K562 (cell line): ENCODE results near the gene METTL22. TPM values are rescaled to one million over a fixed set of nuclear protein-coding genes. Genes with fewer than 3 reads are reported as not detected.

Experiments
- ETV1 ChIP-seq: fragments of 450-650 bp; conservative IDR thresholded peaks from 2 replicates; pipeline ENCODE4 v1.6.1; 2016; ENCODE audit warnings: missing genetic modification characterization, control low read depth, low read depth, missing compliant biosample characterization
- EWSR1 ChIP-seq: fragments of 450-650 bp; IDR thresholded peaks from 2 replicates; pipeline ENCODE4 v1.6.1; 2018; ENCODE audit warnings: borderline replicate concordance, mild to moderate bottlenecking, low read depth, moderate library complexity; ENCODE audit not compliant: partially characterized antibody
- MAFF ChIP-seq: IDR thresholded peaks from 2 replicates; pipeline ENCODE4 v1.6.1; 2012; ENCODE audit warnings: low read length, improper control_type of control experiment
- MCM7 ChIP-seq, 2 experiments: fragments of 450-650 bp; IDR thresholded peaks; 2 replicates each; pipeline ENCODE4 v1.6.1; 2016 to 2018
- NELFE ChIP-seq: IDR thresholded peaks from 2 replicates; pipeline ENCODE4 v1.6.1; 2011; ENCODE audit warnings: mild to moderate bottlenecking; ENCODE audit not compliant: insufficient read depth, insufficient read length
- PCBP2 ChIP-seq: fragments of 200-400 bp; formaldehyde crosslinking; IDR thresholded peaks from 2 replicates; pipeline ENCODE4 v1.6.1; 2018; ENCODE audit warnings: low read length, low read depth, mild to moderate bottlenecking, moderate library complexity; ENCODE audit not compliant: poor library complexity, severe bottlenecking
- POLR2B ChIP-seq: fragments of 450-650 bp; IDR thresholded peaks from 2 replicates; pipeline ENCODE4 v1.6.1; 2018; ENCODE audit warnings: low read depth; ENCODE audit not compliant: partially characterized antibody
- PRPF4 ChIP-seq: fragments of 200-400 bp; formaldehyde crosslinking; IDR thresholded peaks from one replicate; pipeline ENCODE4 v1.6.1; 2017; ENCODE audit warnings: low read length, low read depth, mild to moderate bottlenecking; ENCODE audit not compliant: insufficient read depth, poor library complexity, severe bottlenecking
- RBBP5 ChIP-seq: fragments of 200-600 bp; sonication (generic); IDR thresholded peaks from 2 replicates; pipeline ENCODE4 v1.6.1; 2012; ENCODE audit warnings: borderline replicate concordance, mild to moderate bottlenecking, low read length, control low read depth, inconsistent platforms; ENCODE audit not compliant: insufficient read depth, poor library complexity, severe bottlenecking
- TAF9B ChIP-seq: fragments of 450-650 bp; IDR thresholded peaks from 2 replicates; pipeline ENCODE4 v1.6.1; 2018; ENCODE audit warnings: mild to moderate bottlenecking; ENCODE audit not compliant: partially characterized antibody
- ZNF133 ChIP-seq: fragments of 250-450 bp; sonication (Bioruptor Pico); IDR thresholded peaks from 2 replicates; pipeline ENCODE4 v1.4.0; 2020; ENCODE audit warnings: mild to moderate bottlenecking
- ZNF224 ChIP-seq: sonication (generic); formaldehyde crosslinking; IDR thresholded peaks from 2 replicates; pipeline ENCODE4 v1.8.0; 2022; ENCODE audit warnings: mild to moderate bottlenecking, missing genetic modification reagents
- polyA plus RNA-seq, 8 experiments: library from polyadenylated mRNA; depleted of rRNA in 4 of 8; stranded (reverse) in 5 of 8; unstranded in 3 of 8; fragments of >200 nt; fragmentation: Nextera tagmentation in 2 of 8; fragmentation: Illumina TruSeq in 1 of 8; extraction: Ambion mirVana in 2 of 8; extraction: Trizol in 1 of 8; gene quantifications; 2 replicates each; pipeline versions ENCODE4 v1.2.1 to v1.2.3, GENCODE V29; 2011 to 2014; ENCODE audit warnings: inconsistent platforms in 1 of 8, missing spikeins in 1 of 8
- total RNA-seq, 7 experiments: library from RNA; depleted of rRNA in 6 of 7; stranded (reverse); fragments of >200 nt in 6 of 7; fragmentation: Illumina TruSeq in 2 of 7; extraction: Trizol in 2 of 7; gene quantifications; 2 replicates each; pipeline versions ENCODE4 v1.2.1 to v1.2.3, GENCODE V29; 2011 to 2021; ENCODE audit warnings: low replicate concordance in 1 of 7
- TF ChIP-seq, protein P1 (sequence below), 2 experiments: fragments of 450-650 bp; conservative IDR thresholded peaks; 2 replicates each; pipeline ENCODE4 v1.6.1; 2017; ENCODE audit warnings: mild to moderate bottlenecking in 2 of 2, moderate library complexity in 2 of 2
- TF ChIP-seq, protein P2 (sequence below): IDR thresholded peaks from 2 replicates; pipeline ENCODE4 v1.6.1; 2016; ENCODE audit warnings: missing genetic modification characterization, missing compliant biosample characterization
- TF ChIP-seq, protein P3 (sequence below): fragments of 450-650 bp; IDR thresholded peaks from 2 replicates; pipeline ENCODE4 v1.6.1; 2016; ENCODE audit warnings: low read depth

Gene METTL22
- total and polyA plus RNA-seq, 9 of the 15 experiments (the other 6 are each of a cell fraction or from before 2014, with no cell fraction given), result 6.9 to 33.2 (median 18.5) TPM

DNA sequence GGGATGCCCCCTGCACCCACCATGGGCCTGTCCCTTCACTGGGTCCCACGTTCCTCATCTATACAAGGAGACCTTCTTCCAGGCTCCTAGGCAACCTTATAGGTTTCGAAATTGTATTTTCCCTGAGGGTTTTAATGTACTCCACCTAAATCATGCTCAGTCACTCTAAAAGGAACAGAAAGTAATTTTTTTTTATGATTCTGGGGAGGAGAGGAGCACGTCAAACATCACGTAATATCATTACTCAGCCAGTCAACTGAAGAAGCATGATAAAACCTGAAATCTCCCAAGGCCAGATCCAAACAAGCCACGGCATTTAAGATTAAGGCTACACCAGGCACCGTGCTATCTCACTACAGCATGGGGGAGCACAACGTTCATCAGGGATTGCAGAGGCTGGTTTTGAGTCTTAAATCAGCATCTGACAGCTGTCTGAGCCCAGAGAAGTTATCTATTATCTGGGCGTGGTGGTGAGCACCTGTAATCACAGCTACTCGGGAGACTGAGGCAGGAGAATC is 27.3 kb upstream of the METTL22 start (continued):
- TF ChIP-seq, protein P1, sequence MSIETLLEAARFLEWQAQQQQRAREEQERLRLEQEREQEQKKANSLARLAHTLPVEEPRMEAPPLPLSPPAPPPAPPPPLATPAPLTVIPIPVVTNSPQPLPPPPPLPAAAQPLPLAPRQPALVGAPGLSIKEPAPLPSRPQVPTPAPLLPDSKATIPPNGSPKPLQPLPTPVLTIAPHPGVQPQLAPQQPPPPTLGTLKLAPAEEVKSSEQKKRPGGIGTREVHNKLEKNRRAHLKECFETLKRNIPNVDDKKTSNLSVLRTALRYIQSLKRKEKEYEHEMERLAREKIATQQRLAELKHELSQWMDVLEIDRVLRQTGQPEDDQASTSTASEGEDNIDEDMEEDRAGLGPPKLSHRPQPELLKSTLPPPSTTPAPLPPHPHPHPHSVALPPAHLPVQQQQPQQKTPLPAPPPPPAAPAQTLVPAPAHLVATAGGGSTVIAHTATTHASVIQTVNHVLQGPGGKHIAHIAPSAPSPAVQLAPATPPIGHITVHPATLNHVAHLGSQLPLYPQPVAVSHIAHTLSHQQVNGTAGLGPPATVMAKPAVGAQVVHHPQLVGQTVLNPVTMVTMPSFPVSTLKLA (conservative IDR thresholded peaks at IDR 0.05), result peak in 1 of 2 experiments; percentile 50; a peak in 1 of 4 replicates
- no peak for TF ChIP-seq NELFE
- no peak for TF ChIP-seq RBBP5
- TF ChIP-seq, protein P2, sequence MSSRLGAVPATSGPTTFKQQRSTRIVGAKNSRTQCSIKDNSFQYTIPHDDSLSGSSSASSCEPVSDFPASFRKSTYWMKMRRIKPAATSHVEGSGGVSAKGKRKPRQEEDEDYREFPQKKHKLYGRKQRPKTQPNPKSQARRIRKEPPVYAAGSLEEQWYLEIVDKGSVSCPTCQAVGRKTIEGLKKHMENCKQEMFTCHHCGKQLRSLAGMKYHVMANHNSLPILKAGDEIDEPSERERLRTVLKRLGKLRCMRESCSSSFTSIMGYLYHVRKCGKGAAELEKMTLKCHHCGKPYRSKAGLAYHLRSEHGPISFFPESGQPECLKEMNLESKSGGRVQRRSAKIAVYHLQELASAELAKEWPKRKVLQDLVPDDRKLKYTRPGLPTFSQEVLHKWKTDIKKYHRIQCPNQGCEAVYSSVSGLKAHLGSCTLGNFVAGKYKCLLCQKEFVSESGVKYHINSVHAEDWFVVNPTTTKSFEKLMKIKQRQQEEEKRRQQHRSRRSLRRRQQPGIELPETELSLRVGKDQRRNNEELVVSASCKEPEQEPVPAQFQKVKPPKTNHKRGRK, result no peak
- TF ChIP-seq MCM7 (IDR thresholded peaks at IDR 0.05), result no peak
- TF ChIP-seq EWSR1, result no peak
- TF ChIP-seq, protein P3, sequence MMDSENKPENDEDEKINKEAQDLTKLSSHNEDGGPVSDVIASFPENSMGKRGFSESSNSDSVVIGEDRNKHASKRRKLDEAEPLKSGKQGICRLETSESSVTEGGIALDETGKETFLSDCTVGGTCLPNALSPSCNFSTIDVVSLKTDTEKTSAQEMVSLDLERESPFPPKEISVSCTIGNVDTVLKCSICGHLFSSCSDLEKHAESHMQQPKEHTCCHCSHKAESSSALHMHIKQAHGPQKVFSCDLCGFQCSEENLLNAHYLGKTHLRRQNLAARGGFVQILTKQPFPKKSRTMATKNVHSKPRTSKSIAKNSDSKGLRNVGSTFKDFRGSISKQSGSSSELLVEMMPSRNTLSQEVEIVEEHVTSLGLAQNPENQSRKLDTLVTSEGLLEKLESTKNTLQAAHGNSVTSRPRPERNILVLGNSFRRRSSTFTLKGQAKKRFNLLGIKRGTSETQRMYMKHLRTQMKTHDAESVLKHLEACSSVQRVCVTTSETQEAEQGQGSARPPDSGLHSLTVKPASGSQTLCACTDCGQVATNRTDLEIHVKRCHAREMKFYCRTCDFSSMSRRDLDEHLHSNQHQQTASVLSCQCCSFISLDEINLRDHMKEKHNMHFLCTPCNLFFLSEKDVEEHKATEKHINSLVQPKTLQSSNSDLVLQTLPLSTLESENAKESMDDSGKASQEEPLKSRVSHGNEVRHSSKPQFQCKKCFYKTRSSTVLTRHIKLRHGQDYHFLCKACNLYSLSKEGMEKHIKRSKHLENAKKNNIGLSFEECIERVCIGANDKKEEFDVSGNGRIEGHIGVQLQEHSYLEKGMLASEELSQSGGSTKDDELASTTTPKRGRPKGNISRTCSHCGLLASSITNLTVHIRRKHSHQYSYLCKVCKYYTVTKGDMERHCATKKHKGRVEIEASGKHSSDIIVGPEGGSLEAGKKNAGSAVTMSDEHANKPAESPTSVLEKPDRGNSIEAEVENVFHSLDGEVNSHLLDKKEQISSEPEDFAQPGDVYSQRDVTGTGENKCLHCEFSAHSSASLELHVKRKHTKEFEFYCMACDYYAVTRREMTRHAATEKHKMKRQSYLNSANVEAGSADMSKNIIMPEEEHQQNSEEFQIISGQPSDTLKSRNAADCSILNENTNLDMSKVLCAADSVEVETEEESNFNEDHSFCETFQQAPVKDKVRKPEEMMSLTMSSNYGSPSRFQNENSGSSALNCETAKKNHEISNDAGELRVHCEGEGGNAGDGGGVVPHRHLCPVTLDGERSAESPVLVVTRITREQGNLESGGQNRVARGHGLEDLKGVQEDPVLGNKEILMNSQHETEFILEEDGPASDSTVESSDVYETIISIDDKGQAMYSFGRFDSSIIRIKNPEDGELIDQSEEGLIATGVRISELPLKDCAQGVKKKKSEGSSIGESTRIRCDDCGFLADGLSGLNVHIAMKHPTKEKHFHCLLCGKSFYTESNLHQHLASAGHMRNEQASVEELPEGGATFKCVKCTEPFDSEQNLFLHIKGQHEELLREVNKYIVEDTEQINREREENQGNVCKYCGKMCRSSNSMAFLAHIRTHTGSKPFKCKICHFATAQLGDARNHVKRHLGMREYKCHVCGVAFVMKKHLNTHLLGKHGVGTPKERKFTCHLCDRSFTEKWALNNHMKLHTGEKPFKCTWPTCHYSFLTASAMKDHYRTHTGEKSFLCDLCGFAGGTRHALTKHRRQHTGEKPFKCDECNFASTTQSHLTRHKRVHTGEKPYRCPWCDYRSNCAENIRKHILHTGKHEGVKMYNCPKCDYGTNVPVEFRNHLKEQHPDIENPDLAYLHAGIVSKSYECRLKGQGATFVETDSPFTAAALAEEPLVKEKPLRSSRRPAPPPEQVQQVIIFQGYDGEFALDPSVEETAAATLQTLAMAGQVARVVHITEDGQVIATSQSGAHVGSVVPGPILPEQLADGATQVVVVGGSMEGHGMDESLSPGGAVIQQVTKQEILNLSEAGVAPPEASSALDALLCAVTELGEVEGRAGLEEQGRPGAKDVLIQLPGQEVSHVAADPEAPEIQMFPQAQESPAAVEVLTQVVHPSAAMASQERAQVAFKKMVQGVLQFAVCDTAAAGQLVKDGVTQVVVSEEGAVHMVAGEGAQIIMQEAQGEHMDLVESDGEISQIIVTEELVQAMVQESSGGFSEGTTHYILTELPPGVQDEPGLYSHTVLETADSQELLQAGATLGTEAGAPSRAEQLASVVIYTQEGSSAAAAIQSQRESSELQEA, result no peak
- TF ChIP-seq MAFF, result no peak
- no peak for TF ChIP-seq PCBP2
- no peak for TF ChIP-seq ZNF224 (CRISPR knock-in tag)
- TF ChIP-seq ETV1 (tag), result no peak
- no peak for TF ChIP-seq TAF9B
- no peak for TF ChIP-seq PRPF4
- TF ChIP-seq POLR2B, result no peak
- TF ChIP-seq ZNF133, result no peak
